Vagina (tissue), 2 donors: ENCODE data around the gene GLT6D1. TPM values are rescaled to one million over a fixed set of nuclear protein-coding genes. Genes with fewer than 3 reads are reported as not detected.

Experiments
- DNase-seq, 2 donors: peaks; one replicate each; pipeline ENCODE4 v3.0.0-alpha.2; 2017; ENCODE audit errors: extremely low spot score in 2 of 2
- H3K27ac ChIP-seq: fragments of 200-600 bp; sonication (generic); one replicate; pipeline ENCODE4 v1.5.1; 2019
- H3K27me3 ChIP-seq: fragments of 200-600 bp; sonication (generic); one replicate; pipeline ENCODE4 v1.5.1; 2019
- H3K36me3 ChIP-seq, 2 donors: fragments of 200-600 bp; sonication (generic); one replicate each; pipeline ENCODE4 v1.5.1; 2017 to 2019
- H3K4me1 ChIP-seq: fragments of 200-600 bp; sonication (generic); one replicate; pipeline ENCODE4 v1.5.1; 2019
- H3K4me3 ChIP-seq, 2 donors: fragments of 200-600 bp; sonication (generic); 1 replicate in 1 of 2; 2 replicates in 1 of 2; pipeline ENCODE4 v1.5.1; 2016 to 2019
- H3K9me3 ChIP-seq: fragments of 200-600 bp; sonication (generic); one replicate; pipeline ENCODE4 v1.5.1; 2019
- POLR2A ChIP-seq, 2 donors: fragments of 450-650 bp; IDR thresholded peaks; one replicate each; pipeline ENCODE4 v1.6.1; 2017; ENCODE audit warnings: antibody characterized with exemption in 2 of 2, mild to moderate bottlenecking in 2 of 2, moderate library complexity in 2 of 2
- POLR2AphosphoS5 ChIP-seq, 2 donors: sonication (generic); formaldehyde crosslinking; IDR thresholded peaks; one replicate each; pipeline ENCODE4 v1.9.0; 2017; ENCODE audit warnings: antibody characterized with exemption in 2 of 2, mild to moderate bottlenecking in 2 of 2, low read depth in 1 of 2; ENCODE audit not compliant: insufficient read depth in 1 of 2
- intact Hi-C: fragments of 100-400 bp; cut with DNase I; formaldehyde crosslinking; loops from one replicate; pipeline ENCODE4 v1.15.1; 2023
- total RNA-seq: library from RNA; depleted of rRNA; stranded (reverse); fragments of >200 nt; gene quantifications from one replicate; pipeline ENCODE4 v1.2.3, GENCODE V29; 2016
- TF ChIP-seq, protein P1 (sequence below), 3 experiments: fragments of 450-650 bp in 2 of 3; fragments of 200-600 bp in 1 of 3; sonication (generic) in 1 of 3; IDR thresholded peaks; one replicate each; pipeline ENCODE4 v1.5.1; 2017 to 2019; ENCODE audit warnings: antibody characterized with exemption in 3 of 3, mild to moderate bottlenecking in 2 of 3, moderate library complexity in 2 of 3

GLT6D1 gene
- total RNA-seq, 1 donor from 2014 or later = not detected

DNA sequence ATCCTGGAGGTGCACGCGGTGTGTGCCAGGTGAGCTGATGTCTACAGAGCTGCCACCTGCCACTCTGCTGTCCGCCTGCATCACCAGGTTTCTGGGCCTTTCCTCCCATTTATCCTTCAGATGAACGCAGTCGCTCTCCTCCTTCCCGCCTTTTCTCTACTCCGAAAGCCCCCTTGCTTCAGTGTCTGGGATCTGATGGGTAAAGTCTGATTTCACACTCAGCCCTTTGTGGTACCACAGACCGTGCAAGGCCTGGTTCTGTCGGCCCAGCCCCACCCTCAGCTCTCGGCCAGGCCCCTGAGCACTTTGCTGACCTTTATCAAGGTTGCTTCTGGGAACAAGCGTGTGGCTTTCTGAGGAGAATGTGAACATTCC, 32.5 kb downstream of the GLT6D1 start:
- intact Hi-C loops = no loop called here
- Histone ChIP-seq H3K4me1 (no peaks in the 10 kb centered on the region), H3K4me3 (no peak overlapping the region), H3K36me3 (no peaks in the 10 kb centered on the region), H3K27me3 (no peaks in the 10 kb centered on the region), H3K9me3 (no peaks in the 10 kb centered on the region), H3K27ac (no peak overlapping the region)
- TF ChIP-seq POLR2AphosphoS5 (IDR thresholded peaks at IDR 0.05; ENCODE audit: insufficient read depth in 1 of 2, low read depth in 1 of 2) = no peak
- no peak for TF ChIP-seq POLR2A (IDR thresholded peaks at IDR 0.05)
- TF ChIP-seq, protein P1, sequence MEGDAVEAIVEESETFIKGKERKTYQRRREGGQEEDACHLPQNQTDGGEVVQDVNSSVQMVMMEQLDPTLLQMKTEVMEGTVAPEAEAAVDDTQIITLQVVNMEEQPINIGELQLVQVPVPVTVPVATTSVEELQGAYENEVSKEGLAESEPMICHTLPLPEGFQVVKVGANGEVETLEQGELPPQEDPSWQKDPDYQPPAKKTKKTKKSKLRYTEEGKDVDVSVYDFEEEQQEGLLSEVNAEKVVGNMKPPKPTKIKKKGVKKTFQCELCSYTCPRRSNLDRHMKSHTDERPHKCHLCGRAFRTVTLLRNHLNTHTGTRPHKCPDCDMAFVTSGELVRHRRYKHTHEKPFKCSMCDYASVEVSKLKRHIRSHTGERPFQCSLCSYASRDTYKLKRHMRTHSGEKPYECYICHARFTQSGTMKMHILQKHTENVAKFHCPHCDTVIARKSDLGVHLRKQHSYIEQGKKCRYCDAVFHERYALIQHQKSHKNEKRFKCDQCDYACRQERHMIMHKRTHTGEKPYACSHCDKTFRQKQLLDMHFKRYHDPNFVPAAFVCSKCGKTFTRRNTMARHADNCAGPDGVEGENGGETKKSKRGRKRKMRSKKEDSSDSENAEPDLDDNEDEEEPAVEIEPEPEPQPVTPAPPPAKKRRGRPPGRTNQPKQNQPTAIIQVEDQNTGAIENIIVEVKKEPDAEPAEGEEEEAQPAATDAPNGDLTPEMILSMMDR (IDR thresholded peaks at IDR 0.05) = no peak
- no peak for DNase-seq

DNA sequence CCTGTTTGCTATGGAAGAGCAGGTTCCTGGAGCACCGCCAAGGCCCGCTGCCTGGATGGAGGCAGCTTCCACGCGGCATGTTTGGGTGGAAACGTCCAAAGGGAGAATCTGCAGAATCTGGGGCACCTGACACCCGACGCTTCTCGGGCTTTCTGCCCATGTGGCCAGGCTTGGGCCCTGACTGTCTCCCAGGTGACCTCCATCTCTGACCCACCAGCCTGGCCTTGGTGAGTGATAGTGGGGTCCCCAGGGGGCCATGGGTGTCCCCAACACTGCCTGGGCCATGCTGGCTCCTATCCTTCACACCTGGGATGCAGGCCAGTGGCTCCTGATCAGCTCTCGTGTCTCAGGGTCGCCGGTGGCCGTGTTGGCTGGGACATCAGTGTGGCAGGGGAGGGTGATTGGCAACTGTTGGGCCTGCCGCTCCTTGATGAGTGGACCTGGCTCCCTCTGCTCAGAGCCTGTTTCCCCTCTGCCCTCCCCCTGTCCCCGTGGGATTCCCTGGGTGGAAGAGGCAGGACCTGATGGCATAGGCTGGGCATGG, 34.0 kb downstream of the GLT6D1 start:
- peak; percentile 58 to 87 for DNase-seq
- H3K9me3 ChIP-seq = no peaks in the 10 kb centered on the region

GRCh38 chr9:135604437-135605237, 34.7 kb downstream of the GLT6D1 start:
- Histone ChIP-seq H3K9me3 (no peaks in the 10 kb centered on the region), H3K36me3 (no peaks in the 10 kb centered on the region), H3K27me3 (no peaks in the 10 kb centered on the region), H3K27ac (no peak overlapping the region), H3K4me1 (no peaks in the 10 kb centered on the region), H3K4me3 (no peak overlapping the region)
- intact Hi-C loops = no loop called here
- DNase-seq = peak; percentile 60 to 91
- TF ChIP-seq POLR2A (IDR thresholded peaks at IDR 0.05) (no peak), POLR2AphosphoS5 (IDR thresholded peaks at IDR 0.05; ENCODE audit: insufficient read depth in 1 of 2, low read depth in 1 of 2) (no peak)
- TF ChIP-seq, protein P1 (IDR thresholded peaks at IDR 0.05) = no peak

More for the DNA sequence above, 34.0 kb downstream of the GLT6D1 start:
- H3K4me1 ChIP-seq = no peaks in the 10 kb centered on the region
- H3K27me3 ChIP-seq = no peaks in the 10 kb centered on the region
- TF ChIP-seq POLR2A (IDR thresholded peaks at IDR 0.05) = no peak
- no peak for TF ChIP-seq POLR2AphosphoS5 (IDR thresholded peaks at IDR 0.05; ENCODE audit: insufficient read depth in 1 of 2, low read depth in 1 of 2)
- TF ChIP-seq, protein P1 (IDR thresholded peaks at IDR 0.05) = no peak
- no peaks in the 10 kb centered on the region for H3K36me3 ChIP-seq
- no peak overlapping the region for H3K27ac ChIP-seq
- H3K4me3 ChIP-seq = no peak overlapping the region
- intact Hi-C loops = no loop called here

GRCh38 chr9:135602789-135603481, 36.4 kb downstream of the GLT6D1 start:
- Histone ChIP-seq H3K4me1 (no peaks in the 10 kb centered on the region), H3K36me3 (no peaks in the 10 kb centered on the region), H3K27ac (no peak overlapping the region), H3K4me3 (no peak overlapping the region), H3K9me3 (no peaks in the 10 kb centered on the region), H3K27me3 (no peaks in the 10 kb centered on the region)
- no peak for DNase-seq
- intact Hi-C loops = no loop called here
- TF ChIP-seq, protein P1 (IDR thresholded peaks at IDR 0.05) = peak in 2 of 3 experiments; percentile 25 to 52
- TF ChIP-seq POLR2A (IDR thresholded peaks at IDR 0.05) (no peak), POLR2AphosphoS5 (IDR thresholded peaks at IDR 0.05; ENCODE audit: insufficient read depth in 1 of 2, low read depth in 1 of 2) (no peak)
